HepG2 (cell line): ENCODE results near the gene EEFSEC. TPM values are rescaled to one million over a fixed set of nuclear protein-coding genes. Genes with fewer than 3 reads are reported as not detected.

Source experiments
- ELK4 ChIP-seq: sonication (generic); formaldehyde crosslinking; IDR thresholded peaks from 2 replicates; pipeline ENCODE4 v1.9.0; 2021; ENCODE audit warnings: missing genetic modification reagents, borderline replicate concordance
- KDM6A ChIP-seq: IDR thresholded peaks from 2 replicates; pipeline ENCODE4 v1.6.1; 2016; ENCODE audit warnings: low read depth
- KMT2A ChIP-seq: sonication (generic); formaldehyde crosslinking; IDR thresholded peaks from 2 replicates; pipeline ENCODE4 v1.4.0; 2020; ENCODE audit warnings: missing genetic modification reagents
- RERE ChIP-seq: IDR thresholded peaks from 2 replicates; pipeline ENCODE4 v1.6.1; 2016; ENCODE audit warnings: low read depth, missing genetic modification reagents, missing compliant biosample characterization
- TEAD2 ChIP-seq: sonication (generic); formaldehyde crosslinking; IDR thresholded peaks from 2 replicates; pipeline ENCODE4 v1.9.0; 2021; ENCODE audit warnings: missing genetic modification reagents
- TFE3 ChIP-seq: IDR thresholded peaks from 2 replicates; pipeline ENCODE4 v1.6.1; 2016
- ZBTB25 ChIP-seq: IDR thresholded peaks from 2 replicates; pipeline ENCODE4 v1.6.1; 2018; ENCODE audit warnings: missing genetic modification reagents
- ZNF3 ChIP-seq: IDR thresholded peaks from 2 replicates; pipeline ENCODE4 v1.7.0; 2017; ENCODE audit warnings: inconsistent platforms
- ZNF784 ChIP-seq: sonication (generic); formaldehyde crosslinking; IDR thresholded peaks from 2 replicates; pipeline ENCODE4 v1.5.1; 2020; ENCODE audit warnings: missing genetic modification reagents, mild to moderate bottlenecking, borderline replicate concordance
- polyA plus RNA-seq, 8 experiments: library from polyadenylated mRNA; depleted of rRNA in 3 of 8; stranded (reverse) in 7 of 8; unstranded in 1 of 8; fragments of >200 nt; fragmentation: Illumina TruSeq in 4 of 8; extraction: Trizol in 4 of 8; gene quantifications; 2 replicates each; pipeline versions ENCODE4 v1.2.1 to v1.2.3, GENCODE V29; 2011 to 2016; ENCODE audit warnings: low read depth in 4 of 8, missing spikeins in 1 of 8, mixed read lengths in 1 of 8; ENCODE audit not compliant: insufficient read depth in 1 of 8
- total RNA-seq, 5 experiments: library from RNA; depleted of rRNA; stranded (reverse); fragments of >200 nt; fragmentation: Illumina TruSeq; extraction: Trizol; gene quantifications; 2 replicates each; pipeline ENCODE4 v1.2.3, GENCODE V29; 2016; ENCODE audit warnings: low read depth in 1 of 5

Gene EEFSEC
- total and polyA plus RNA-seq, 2 of the 13 experiments (the other 11 are each of a cell fraction or from before 2014, with no cell fraction given) = 6.4 to 24.2 TPM

GRCh38 chr3:128273109-128273840 lies 120.0 kb downstream of the EEFSEC start (continued):
- TF ChIP-seq ZBTB25 (CRISPR knock-in tag) = no peak
- no peak for TF ChIP-seq ZNF3 (CRISPR knock-in tag)
- TF ChIP-seq KDM6A = no peak
- TF ChIP-seq TEAD2 (CRISPR knock-in tag) = no peak
- no peak for TF ChIP-seq RERE (CRISPR knock-in tag)
- TF ChIP-seq KMT2A (CRISPR knock-in tag) = no peak
- TF ChIP-seq ELK4 (CRISPR knock-in tag) = no peak
- TF ChIP-seq TFE3 = no peak
- no peak for TF ChIP-seq ZNF784 (CRISPR knock-in tag)
